ENCODE measurements around the gene C1orf159.

GRCh38 chr1:1094981-1095380, 20.9 kb downstream of the C1orf159 start:
- TF ChIP-seq, protein P1, sequence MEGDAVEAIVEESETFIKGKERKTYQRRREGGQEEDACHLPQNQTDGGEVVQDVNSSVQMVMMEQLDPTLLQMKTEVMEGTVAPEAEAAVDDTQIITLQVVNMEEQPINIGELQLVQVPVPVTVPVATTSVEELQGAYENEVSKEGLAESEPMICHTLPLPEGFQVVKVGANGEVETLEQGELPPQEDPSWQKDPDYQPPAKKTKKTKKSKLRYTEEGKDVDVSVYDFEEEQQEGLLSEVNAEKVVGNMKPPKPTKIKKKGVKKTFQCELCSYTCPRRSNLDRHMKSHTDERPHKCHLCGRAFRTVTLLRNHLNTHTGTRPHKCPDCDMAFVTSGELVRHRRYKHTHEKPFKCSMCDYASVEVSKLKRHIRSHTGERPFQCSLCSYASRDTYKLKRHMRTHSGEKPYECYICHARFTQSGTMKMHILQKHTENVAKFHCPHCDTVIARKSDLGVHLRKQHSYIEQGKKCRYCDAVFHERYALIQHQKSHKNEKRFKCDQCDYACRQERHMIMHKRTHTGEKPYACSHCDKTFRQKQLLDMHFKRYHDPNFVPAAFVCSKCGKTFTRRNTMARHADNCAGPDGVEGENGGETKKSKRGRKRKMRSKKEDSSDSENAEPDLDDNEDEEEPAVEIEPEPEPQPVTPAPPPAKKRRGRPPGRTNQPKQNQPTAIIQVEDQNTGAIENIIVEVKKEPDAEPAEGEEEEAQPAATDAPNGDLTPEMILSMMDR (tag by site-specific recombination; IDR thresholded peaks at IDR 0.05), result no peak
- no peak for TF ChIP-seq ZNF416 (tag by site-specific recombination; IDR thresholded peaks at IDR 0.05)
- TF ChIP-seq ZNF274 (IDR thresholded peaks at IDR 0.05; ENCODE audit: low read length), result no peak
- TF ChIP-seq ZNF274 (tag by site-specific recombination; IDR thresholded peaks at IDR 0.05; ENCODE audit: borderline replicate concordance), result no peak
- TF ChIP-seq, protein P2, sequence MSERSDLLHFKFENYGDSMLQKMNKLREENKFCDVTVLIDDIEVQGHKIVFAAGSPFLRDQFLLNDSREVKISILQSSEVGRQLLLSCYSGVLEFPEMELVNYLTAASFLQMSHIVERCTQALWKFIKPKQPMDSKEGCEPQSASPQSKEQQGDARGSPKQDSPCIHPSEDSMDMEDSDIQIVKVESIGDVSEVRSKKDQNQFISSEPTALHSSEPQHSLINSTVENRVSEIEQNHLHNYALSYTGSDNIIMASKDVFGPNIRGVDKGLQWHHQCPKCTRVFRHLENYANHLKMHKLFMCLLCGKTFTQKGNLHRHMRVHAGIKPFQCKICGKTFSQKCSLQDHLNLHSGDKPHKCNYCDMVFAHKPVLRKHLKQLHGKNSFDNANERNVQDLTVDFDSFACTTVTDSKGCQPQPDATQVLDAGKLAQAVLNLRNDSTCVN (tag by site-specific recombination; optimal IDR thresholded peaks at IDR 0.05), result no peak
- TF ChIP-seq ZNF433 (tag by site-specific recombination; IDR thresholded peaks at IDR 0.05; ENCODE audit: low read depth), result no peak
- no peak for TF ChIP-seq MYNN (tag by site-specific recombination; IDR thresholded peaks at IDR 0.05; ENCODE audit: borderline replicate concordance)
- TF ChIP-seq ZNF292 (tag by site-specific recombination; IDR thresholded peaks at IDR 0.05; ENCODE audit: borderline replicate concordance, low read depth), result no peak
- no peak for TF ChIP-seq YY1 (tag by site-specific recombination; IDR thresholded peaks at IDR 0.05)
- no peak for TF ChIP-seq GLI4 (tag by site-specific recombination; IDR thresholded peaks at IDR 0.05)
- TF ChIP-seq, protein P3, sequence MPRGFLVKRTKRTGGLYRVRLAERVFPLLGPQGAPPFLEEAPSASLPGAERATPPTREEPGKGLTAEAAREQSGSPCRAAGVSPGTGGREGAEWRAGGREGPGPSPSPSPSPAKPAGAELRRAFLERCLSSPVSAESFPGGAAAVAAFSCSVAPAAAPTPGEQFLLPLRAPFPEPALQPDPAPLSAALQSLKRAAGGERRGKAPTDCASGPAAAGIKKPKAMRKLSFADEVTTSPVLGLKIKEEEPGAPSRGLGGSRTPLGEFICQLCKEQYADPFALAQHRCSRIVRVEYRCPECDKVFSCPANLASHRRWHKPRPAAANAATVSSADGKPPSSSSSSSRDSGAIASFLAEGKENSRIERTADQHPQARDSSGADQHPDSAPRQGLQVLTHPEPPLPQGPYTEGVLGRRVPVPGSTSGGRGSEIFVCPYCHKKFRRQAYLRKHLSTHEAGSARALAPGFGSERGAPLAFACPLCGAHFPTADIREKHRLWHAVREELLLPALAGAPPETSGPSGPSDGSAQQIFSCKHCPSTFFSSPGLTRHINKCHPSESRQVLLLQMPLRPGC (tag by site-specific recombination; IDR thresholded peaks at IDR 0.05), result no peak
- no peak for TF ChIP-seq TCF7L2 (IDR thresholded peaks at IDR 0.05; ENCODE audit: borderline replicate concordance, low read depth, low read length)
- TF ChIP-seq, protein P4, sequence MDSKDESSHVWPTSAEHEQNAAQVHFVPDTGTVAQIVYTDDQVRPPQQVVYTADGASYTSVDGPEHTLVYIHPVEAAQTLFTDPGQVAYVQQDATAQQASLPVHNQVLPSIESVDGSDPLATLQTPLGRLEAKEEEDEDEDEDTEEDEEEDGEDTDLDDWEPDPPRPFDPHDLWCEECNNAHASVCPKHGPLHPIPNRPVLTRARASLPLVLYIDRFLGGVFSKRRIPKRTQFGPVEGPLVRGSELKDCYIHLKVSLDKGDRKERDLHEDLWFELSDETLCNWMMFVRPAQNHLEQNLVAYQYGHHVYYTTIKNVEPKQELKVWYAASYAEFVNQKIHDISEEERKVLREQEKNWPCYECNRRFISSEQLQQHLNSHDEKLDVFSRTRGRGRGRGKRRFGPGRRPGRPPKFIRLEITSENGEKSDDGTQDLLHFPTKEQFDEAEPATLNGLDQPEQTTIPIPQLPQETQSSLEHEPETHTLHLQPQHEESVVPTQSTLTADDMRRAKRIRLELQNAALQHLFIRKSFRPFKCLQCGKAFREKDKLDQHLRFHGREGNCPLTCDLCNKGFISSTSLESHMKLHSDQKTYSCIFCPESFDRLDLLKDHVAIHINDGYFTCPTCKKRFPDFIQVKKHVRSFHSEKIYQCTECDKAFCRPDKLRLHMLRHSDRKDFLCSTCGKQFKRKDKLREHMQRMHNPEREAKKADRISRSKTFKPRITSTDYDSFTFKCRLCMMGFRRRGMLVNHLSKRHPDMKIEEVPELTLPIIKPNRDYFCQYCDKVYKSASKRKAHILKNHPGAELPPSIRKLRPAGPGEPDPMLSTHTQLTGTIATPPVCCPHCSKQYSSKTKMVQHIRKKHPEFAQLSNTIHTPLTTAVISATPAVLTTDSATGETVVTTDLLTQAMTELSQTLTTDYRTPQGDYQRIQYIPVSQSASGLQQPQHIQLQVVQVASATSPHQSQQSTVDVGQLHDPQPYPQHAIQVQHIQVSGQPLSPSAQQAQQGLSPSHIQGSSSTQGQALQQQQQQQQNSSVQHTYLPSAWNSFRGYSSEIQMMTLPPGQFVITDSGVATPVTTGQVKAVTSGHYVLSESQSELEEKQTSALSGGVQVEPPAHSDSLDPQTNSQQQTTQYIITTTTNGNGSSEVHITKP (tag by site-specific recombination; IDR thresholded peaks at IDR 0.05), result no peak
